ENCODE data around the gene NEK2. TPM values are rescaled to one million over a fixed set of nuclear protein-coding genes. Genes with fewer than 3 reads are reported as not detected.
"Not testable (repeated sequence)": the region's sequence is repeated elsewhere in the genome, so short reads cannot be mapped to it uniquely, and the experiment has no call there.

NEK2 gene
- total RNA-seq, 2 donors from 2014 or later: 9.3 to 31.2 TPM

DNA sequence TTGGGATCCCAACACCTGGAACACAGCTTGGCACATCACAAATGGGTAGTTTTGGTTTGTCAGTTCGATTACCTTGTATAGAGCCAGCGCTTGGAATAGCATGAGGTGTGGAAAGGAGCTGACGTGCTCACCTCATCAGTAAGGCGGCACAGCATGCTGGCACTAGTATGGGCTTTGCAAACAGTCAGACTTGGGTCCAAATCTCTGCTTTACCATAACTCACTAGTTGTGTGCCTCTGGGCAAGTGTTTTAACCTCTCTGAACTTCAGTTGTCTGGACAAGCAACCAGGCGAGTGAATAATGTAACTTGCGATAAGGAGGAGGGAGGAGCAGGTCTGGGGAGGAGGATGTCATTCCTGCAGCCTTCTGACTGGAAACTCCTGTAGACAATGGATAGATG, 26.3 kb upstream of the NEK2 start:
- Histone ChIP-seq H3K27ac (no peak overlapping the region), H3K4me1 (no peaks in the 10 kb centered on the region), H3K9me3 (no peaks in the 10 kb centered on the region), H3K27me3 (no peaks in the 10 kb centered on the region), H3K4me3 (no peak overlapping the region), H3K36me3 (no peaks in the 10 kb centered on the region), H3K9ac (ENCODE audit: low read depth in 2 of 2, low read length in 2 of 2) (no peak overlapping the region)
- DNase-seq: no peak
- intact Hi-C loops (cut with DNase I): no loop called here
- TF ChIP-seq, protein P1, sequence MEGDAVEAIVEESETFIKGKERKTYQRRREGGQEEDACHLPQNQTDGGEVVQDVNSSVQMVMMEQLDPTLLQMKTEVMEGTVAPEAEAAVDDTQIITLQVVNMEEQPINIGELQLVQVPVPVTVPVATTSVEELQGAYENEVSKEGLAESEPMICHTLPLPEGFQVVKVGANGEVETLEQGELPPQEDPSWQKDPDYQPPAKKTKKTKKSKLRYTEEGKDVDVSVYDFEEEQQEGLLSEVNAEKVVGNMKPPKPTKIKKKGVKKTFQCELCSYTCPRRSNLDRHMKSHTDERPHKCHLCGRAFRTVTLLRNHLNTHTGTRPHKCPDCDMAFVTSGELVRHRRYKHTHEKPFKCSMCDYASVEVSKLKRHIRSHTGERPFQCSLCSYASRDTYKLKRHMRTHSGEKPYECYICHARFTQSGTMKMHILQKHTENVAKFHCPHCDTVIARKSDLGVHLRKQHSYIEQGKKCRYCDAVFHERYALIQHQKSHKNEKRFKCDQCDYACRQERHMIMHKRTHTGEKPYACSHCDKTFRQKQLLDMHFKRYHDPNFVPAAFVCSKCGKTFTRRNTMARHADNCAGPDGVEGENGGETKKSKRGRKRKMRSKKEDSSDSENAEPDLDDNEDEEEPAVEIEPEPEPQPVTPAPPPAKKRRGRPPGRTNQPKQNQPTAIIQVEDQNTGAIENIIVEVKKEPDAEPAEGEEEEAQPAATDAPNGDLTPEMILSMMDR (IDR thresholded peaks at IDR 0.05): no peak

DNA sequence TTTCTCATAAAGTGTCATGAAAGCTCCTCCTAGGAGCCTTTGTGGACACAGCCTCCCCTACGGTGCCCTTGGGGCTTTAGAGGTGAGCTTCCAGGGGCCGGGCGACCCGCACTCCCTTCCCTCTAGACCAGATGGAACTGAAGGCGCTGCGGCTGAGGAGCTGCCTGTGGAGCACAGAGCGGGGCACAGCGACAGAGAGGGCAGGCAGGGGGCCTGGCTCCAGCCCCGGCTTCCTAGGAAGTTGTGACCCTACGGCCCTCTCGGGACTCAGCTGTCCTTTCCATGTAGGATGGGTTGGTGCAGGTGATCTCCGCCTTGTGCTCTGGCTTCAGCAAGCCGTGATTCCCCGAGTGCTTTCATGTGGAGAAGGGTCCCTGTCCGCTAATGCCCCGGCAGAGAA, 23.6 kb upstream of the NEK2 start:
- no peak overlapping the region for H3K9ac ChIP-seq (ENCODE audit: low read depth in 2 of 2, low read length in 2 of 2)
- H3K9me3 ChIP-seq: no peaks in the 10 kb centered on the region
- no peaks in the 10 kb centered on the region for H3K4me1 ChIP-seq
- H3K4me3 ChIP-seq: no peak overlapping the region
- no peaks in the 10 kb centered on the region for H3K36me3 ChIP-seq
- TF ChIP-seq, protein P1 (IDR thresholded peaks at IDR 0.05): no peak
- intact Hi-C loops (cut with DNase I): loop anchor here (5.0 kb wide), 3 partner anchors 133 to 308 kb away; partner anchors contain the start of gene LPGAT1
- DNase-seq: no peak
- no peak overlapping the region for H3K27ac ChIP-seq
- no peaks in the 10 kb centered on the region for H3K27me3 ChIP-seq

DNA sequence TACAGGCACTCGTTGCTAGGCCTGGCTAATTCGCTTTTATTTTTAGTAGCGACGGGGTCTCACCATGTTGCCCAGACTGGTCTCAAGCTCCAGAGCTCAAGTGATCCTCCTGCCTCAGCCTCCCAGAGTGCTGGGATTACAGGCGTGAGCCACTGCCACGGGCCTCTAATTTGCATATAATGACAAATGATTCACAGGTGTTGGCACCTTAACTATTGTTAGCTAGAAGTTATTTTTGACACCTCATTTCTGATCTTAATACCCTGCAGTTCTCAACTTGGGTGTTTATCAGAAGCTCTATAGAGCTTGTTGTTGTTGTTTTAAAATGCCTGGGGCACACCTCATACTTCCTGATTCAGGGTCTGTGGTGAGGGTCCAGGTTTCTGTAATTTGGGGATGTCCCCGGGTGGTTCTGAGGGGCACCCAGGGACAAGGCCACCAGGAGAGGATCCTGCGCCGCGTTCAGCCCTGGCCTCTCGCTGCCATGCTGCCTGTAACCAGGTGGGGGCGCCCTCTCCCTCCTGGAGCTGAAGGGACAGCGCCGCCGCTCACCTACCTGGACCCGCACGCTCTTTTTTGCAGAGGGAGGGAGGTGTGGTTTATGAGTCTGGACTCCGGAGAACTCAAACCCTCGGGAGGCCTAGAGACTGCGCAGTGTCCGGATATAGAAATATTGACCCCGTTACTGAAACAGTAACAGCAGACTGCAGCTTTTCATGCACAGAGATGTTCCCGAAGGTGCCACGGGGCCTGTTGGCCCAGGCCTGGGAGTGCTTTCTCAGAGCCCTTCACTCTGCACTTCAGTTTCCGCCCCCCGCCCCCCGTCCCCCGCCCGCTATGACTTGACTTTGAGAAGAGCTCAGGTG, 23.0 kb upstream of the NEK2 start:
- Histone ChIP-seq H3K4me1 (no peaks in the 10 kb centered on the region), H3K9ac (ENCODE audit: low read depth in 2 of 2, low read length in 2 of 2) (no peak overlapping the region), H3K27me3 (no peaks in the 10 kb centered on the region), H3K4me3 (no peak overlapping the region), H3K27ac (no peak overlapping the region), H3K9me3 (no peaks in the 10 kb centered on the region), H3K36me3 (no peaks in the 10 kb centered on the region)
- DNase-seq: peak; percentile 88
- TF ChIP-seq, protein P1 (IDR thresholded peaks at IDR 0.05): peak; percentile 96
- intact Hi-C loops (cut with DNase I): loop anchor here (5.0 kb wide), 3 partner anchors 134 to 309 kb away; partner anchors contain the start of gene LPGAT1

DNA sequence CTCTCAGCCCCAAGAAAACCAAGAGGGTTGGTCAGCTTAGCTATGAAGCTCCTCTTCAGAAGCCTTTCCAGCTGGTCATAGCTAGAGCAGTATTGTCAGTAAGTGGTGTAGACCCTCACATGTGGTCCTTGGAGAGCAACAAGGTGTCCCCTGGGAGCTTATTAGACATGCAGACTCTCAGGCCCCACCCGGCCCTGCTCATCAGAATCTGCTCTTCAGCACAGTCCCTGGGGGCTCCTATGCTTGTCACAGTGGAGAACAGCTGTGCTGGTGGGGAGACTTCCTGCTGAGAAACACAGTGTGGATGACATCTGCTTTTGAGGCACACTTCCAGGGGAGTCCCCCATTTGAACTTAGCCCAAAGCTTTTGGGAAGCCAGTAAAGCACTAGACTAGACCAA, 21.9 kb upstream of the NEK2 start:
- no peaks in the 10 kb centered on the region for H3K4me1 ChIP-seq
- no peak overlapping the region for H3K4me3 ChIP-seq
- no peaks in the 10 kb centered on the region for H3K36me3 ChIP-seq
- no peak overlapping the region for H3K9ac ChIP-seq (ENCODE audit: low read depth in 2 of 2, low read length in 2 of 2)
- TF ChIP-seq, protein P1 (IDR thresholded peaks at IDR 0.05): no peak
- no peaks in the 10 kb centered on the region for H3K27me3 ChIP-seq
- no peaks in the 10 kb centered on the region for H3K9me3 ChIP-seq
- intact Hi-C loops (cut with DNase I): loop anchor here (5.0 kb wide), 3 partner anchors 135 to 310 kb away; partner anchors contain the start of gene LPGAT1
- DNase-seq: no peak
- no peak overlapping the region for H3K27ac ChIP-seq

DNA sequence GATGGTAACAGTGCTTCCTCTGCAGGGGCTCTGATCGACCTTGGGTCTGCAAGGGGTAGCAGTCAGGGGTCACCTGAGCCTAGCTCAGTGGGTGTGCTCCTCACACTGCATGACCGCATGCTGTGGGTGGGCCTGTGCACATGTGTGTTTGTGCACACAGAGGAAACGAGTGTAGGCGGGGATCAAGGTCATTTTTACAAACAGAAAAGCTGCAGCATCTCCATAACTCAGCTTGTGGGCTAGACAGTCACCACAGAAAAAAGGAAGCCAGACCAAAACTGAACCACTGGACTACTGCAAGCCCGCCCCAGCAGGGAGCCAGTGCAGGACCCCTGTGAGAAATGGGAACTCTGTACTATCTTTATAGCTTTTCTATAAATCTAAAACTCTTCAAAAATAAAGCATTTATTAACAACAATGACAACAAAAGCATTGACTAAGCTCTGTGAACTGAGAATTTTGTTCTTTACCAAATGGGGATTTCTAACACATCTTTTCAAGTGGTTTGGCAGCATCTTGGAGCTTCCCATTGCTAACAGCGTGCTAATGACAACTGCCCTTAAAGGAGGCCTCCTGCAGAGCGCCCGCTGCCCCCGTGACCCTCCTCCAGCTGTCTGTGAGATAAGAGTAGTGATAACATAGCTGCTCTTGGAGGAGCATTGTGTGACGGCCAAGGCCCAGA, 19.9 kb upstream of the NEK2 start:
- Histone ChIP-seq H3K9me3 (no peaks in the 10 kb centered on the region), H3K9ac (ENCODE audit: low read depth in 2 of 2, low read length in 2 of 2) (no peak overlapping the region), H3K4me1 (no peaks in the 10 kb centered on the region), H3K27ac (no peak overlapping the region), H3K4me3 (no peak overlapping the region), H3K27me3 (no peaks in the 10 kb centered on the region), H3K36me3 (no peaks in the 10 kb centered on the region)
- no peak for DNase-seq
- intact Hi-C loops (cut with DNase I): loop anchor here (5.0 kb wide), 3 partner anchors 137 to 312 kb away; partner anchors contain the start of gene LPGAT1
- TF ChIP-seq, protein P1 (IDR thresholded peaks at IDR 0.05): no peak

DNA sequence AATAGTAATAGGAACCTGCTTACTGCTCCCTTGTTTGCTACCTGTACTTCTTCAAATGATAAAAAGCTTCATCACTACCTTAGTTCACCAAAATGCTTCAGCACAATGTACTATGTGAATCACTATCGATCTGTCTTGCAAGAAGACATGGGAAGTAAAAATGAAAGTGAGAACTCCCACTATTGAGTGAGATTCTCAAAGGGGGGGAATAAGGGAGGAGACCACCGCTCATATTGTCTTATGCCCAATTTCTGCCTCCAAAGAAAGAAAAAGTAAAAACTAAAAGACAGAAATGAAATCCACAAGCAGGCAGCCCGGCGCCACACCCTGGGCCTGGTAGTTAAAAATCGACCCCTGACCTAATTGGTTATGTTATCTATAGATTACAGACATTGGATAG, 18.5 kb upstream of the NEK2 start:
- H3K27me3 ChIP-seq; intact Hi-C loops (cut with DNase I); DNase-seq: not testable (repeated sequence)

More for the DNA sequence above, 18.5 kb upstream of the NEK2 start:
- H3K27ac ChIP-seq; H3K4me1 ChIP-seq; H3K9me3 ChIP-seq; H3K4me3 ChIP-seq; H3K9ac ChIP-seq (ENCODE audit: low read depth in 2 of 2, low read length in 2 of 2); H3K36me3 ChIP-seq: not testable (repeated sequence)
